ENCODE measurements around the gene TBCD. TPM values are rescaled to one million over a fixed set of nuclear protein-coding genes. Genes with fewer than 3 reads are reported as not detected.
A peak's percentile ranks its signal among the peaks of the same experiment; 100 is the strongest.
"Not testable (repeated sequence)": the region's sequence is repeated elsewhere in the genome, so short reads cannot be mapped to it uniquely, and the experiment has no call there.

TBCD gene
- polyA plus RNA-seq, 5 donors: 87.2 to 119 (median 109) TPM

GRCh38 chr17:82723169-82723807 is 28.6 kb upstream of the TBCD start:
- DNase-seq: no peak

- DNase-seq: no peak
These were observed 25.4 kb upstream of the TBCD start for GRCh38 chr17:82726427-82726826.

GRCh38 chr17:82729479-82730260 is 22.2 kb upstream of the TBCD start:
- no peak for DNase-seq

- DNase-seq: no peak
These were observed 19.6 kb upstream of the TBCD start for GRCh38 chr17:82732118-82732743.

- DNase-seq: peak; percentile 50 to 65
These were observed 16.6 kb upstream of the TBCD start, which contains the start of gene FN3K for GRCh38 chr17:82734987-82735866. TSS of gene FN3K (plus strand) at chr17:82735615. CDS start at chr17:82735637, 22 bp downstream.

GRCh38 chr17:82736511-82737185 is 15.2 kb upstream of the TBCD start:
- no peak for DNase-seq

GRCh38 chr17:82737967-82738877 is 13.6 kb upstream of the TBCD start:
- no peak for DNase-seq

GRCh38 chr17:82740906-82741759 is 10.7 kb upstream of the TBCD start:
- DNase-seq: no peak

- DNase-seq: no peak
These were observed 8.3 kb upstream of the TBCD start for GRCh38 chr17:82743344-82744219.

- DNase-seq: not testable (repeated sequence)
These were observed 7.1 kb upstream of the TBCD start for GRCh38 chr17:82744736-82745135.

- no peak for DNase-seq
These were observed 6.3 kb upstream of the TBCD start for GRCh38 chr17:82745524-82745923.

- no peak for DNase-seq
These were observed 3.1 kb upstream of the TBCD start for GRCh38 chr17:82748756-82749155.

GRCh38 chr17:82750241-82750908 is 1.5 kb upstream of the TBCD start:
- DNase-seq: no peak

GRCh38 chr17:82751171-82751570 is 694 bp upstream of the TBCD start:
- DNase-seq: peak in 1 of 2 donors; percentile 61

GRCh38 chr17:82752371-82753200 is 721 bp downstream of the TBCD start:
- no peak for DNase-seq

GRCh38 chr17:82753201-82753464 is 1.3 kb downstream of the TBCD start:
- DNase-seq: no peak
